ENCODE data around the gene MEX3D.

MEX3D gene

DNA sequence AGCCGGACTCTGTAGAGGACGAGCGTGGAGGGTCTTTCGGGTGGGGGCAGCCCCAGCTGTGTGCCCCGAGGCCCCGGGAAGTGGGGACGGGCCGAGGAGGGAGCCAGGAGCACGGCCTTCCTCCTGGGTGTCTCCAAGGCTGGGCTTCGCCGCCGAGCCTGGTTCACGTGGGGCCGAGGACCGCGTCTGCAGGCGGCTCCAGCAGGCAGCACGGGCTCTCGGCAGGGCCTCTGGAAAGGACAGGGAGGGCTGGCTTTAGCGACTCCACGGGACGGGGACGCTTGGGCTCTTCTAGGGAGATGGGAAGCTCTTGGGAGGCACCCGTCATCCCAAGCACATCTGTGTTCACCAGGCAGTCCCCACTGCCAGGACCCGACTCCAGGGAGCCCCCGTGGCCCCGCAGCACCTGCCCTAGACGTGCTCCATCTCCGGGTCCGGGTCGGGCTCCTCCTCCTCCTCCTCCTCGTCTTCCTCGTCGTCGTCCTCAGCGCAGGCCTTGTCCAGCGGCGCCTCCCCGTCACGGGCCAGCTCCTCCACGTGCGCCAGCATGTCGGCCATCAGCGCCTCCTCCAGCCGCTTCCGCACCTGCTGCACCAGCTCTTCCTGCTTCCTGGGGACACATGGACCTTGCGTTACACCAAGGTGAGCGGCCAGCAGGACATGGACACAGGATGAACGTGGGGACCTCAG is 9.9 kb upstream of the MEX3D start:
- H3K4me1 ChIP-seq (ENCODE audit: control insufficient read depth in 1 of 2, insufficient read depth in 2 of 2, low read length in 2 of 2) = no peaks in the 10 kb centered on the region
- no peak overlapping the region for H3K27ac ChIP-seq (ENCODE audit: low read length)
- H3K27me3 ChIP-seq (ENCODE audit: low read depth, low read length) = no peaks in the 10 kb centered on the region
- H3K36me3 ChIP-seq (ENCODE audit: control insufficient read depth in 1 of 2, insufficient read depth in 2 of 2, low read length in 2 of 2) = peaks cover 15 to 61% of the 10 kb centered on the region in 2 donors
- no peaks in the 10 kb centered on the region for H3K9me3 ChIP-seq (ENCODE audit: control insufficient read depth in 1 of 2, low read length in 2 of 2)
- no peak overlapping the region for H3K4me3 ChIP-seq (ENCODE audit: low read depth in 1 of 2, low read length in 2 of 2)

DNA sequence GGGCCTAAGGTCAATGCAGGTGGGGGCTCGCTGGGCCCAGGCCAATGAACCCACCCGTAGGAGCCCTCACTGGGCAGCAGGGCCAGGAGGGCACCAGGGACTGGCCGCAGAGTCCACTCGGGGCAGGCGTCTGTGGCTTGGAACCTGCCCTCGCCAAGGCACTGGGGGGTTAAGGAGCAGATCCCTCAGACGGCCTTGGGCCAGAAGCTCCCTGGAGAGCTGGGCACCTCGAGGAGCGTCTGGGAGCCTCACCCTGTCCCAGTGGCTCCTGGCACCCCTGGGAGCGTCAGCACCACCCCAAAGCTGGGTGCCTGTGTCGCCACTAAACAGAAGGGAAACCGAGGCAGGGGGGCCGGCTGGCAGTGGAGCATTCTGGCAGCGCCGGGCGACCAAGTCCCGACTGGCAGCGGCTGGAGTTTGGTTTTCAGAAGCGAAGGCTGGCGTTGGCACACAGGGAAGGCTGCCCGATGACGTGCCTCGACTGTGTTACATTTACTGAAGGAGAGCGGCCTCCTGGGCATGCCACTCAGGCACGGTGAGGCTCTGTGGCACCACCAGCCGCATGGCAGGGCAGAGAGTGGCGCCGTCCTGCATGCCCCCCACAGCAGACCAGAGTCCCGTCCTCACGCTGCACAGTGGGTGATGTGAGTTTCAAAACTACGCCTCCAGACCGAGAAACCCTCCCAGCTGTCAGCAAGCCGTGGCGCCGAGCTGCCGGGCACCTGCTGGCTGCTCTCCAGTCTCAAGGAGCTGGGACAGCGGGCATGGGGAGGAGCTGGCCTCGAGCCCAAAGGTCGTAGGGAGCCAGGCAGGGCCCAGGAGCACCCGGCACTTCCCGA is 9.2 kb upstream of the MEX3D start:
- Histone ChIP-seq H3K9me3 (ENCODE audit: control insufficient read depth in 1 of 2, low read length in 2 of 2) (no peaks in the 10 kb centered on the region), H3K27me3 (ENCODE audit: low read depth, low read length) (no peaks in the 10 kb centered on the region), H3K4me1 (ENCODE audit: control insufficient read depth in 1 of 2, insufficient read depth in 2 of 2, low read length in 2 of 2) (no peaks in the 10 kb centered on the region), H3K4me3 (ENCODE audit: low read depth in 1 of 2, low read length in 2 of 2) (no peak overlapping the region), H3K36me3 (ENCODE audit: control insufficient read depth in 1 of 2, insufficient read depth in 2 of 2, low read length in 2 of 2) (peaks cover 15 to 54% of the 10 kb centered on the region in 2 donors), H3K27ac (ENCODE audit: low read length) (no peak overlapping the region)

DNA sequence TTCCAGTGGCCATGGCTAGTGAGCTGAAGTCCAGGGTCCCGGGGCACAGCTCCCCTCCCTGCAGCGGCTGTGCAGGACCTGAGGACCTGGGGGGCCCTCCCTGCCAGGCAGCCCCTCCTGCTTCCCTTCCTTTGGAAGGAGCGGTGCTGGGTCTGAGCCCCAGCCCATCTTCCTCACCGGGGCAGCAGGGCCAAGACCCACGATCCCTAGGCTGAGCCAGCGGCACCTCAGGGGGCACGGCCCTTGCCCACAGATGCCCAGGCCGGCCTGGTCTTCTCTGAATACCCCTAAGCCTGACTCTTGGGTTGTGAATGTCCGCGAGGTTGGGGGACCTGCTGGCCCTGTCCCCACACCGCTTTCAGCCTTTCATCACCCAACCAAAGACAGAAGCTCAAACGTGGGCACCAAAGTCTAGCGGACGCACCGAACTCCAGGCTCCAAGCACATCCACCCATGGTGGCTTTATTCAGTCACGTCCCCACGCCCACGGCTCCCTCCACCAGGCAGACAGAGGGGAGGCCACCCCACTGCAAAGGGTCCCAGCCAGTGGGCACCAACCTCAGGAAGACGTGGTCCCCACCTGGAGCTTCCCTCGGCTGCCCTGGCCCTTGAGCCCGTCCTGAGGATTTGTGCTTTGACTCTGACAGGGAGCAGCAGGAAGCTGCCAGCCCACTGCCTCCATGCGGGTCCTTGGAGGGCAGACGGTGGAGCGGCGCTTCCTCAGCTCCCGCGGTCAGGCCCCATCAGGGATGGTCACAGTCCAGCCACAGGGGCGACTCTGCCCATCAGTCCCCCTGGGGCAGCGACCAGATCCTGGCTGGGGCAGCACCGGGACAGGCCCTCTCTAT is 8.3 kb upstream of the MEX3D start:
- no peaks in the 10 kb centered on the region for H3K9me3 ChIP-seq (ENCODE audit: control insufficient read depth in 1 of 2, low read length in 2 of 2)
- H3K36me3 ChIP-seq (ENCODE audit: control insufficient read depth in 1 of 2, insufficient read depth in 2 of 2, low read length in 2 of 2) = peaks cover 15 to 47% of the 10 kb centered on the region in 2 donors
- H3K4me1 ChIP-seq (ENCODE audit: control insufficient read depth in 1 of 2, insufficient read depth in 2 of 2, low read length in 2 of 2) = no peaks in the 10 kb centered on the region
- H3K4me3 ChIP-seq (ENCODE audit: low read depth in 1 of 2, low read length in 2 of 2) = no peak overlapping the region
- H3K27ac ChIP-seq (ENCODE audit: low read length) = no peak overlapping the region
- no peaks in the 10 kb centered on the region for H3K27me3 ChIP-seq (ENCODE audit: low read depth, low read length)

DNA sequence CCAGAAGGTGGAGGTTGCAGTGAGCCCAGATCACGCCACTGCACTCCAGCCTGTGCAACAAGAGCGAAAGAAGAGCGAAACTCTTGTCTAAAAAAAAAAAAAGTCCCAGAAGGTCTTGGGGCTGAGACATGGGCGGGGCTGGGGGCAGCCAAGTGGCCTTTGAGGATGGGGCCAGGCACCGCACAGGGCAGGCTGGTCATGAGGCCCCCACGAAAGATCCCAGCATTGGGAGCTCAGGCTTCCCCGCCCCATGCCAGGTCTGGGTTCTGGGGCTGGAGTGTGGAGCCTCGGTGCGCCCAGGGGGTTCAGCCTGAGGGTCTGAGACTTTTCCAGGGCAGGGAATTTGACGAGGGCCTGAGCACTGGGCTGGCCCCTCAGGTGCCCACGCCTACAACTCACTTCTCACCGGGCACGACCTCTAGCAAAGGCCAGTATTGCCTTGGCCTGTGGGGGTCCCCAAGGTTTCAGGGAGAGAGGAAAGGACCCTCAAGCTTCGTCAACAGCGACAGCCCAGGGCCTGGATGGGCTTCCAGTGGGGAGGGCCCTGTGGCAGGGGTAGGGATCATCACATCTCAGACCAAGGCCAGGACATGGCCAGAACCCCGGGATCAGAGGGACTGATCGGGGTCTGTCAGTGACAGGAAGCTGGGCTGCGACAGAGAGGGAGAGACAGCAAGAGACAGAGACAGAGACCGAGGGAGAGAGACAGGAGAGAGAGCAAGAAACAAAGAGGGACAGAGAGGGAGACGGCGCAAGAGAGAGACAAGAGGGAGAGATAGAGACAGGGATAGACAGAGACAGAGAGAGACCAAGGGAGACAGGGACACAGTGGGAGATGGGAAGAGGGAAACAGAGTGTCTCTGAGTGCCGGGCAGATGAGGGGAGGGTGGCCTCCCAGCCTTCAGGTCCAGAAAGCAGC is 7.5 kb upstream of the MEX3D start:
- H3K27ac ChIP-seq (ENCODE audit: low read length) = no peak overlapping the region
- H3K9me3 ChIP-seq (ENCODE audit: control insufficient read depth in 1 of 2, low read length in 2 of 2) = no peaks in the 10 kb centered on the region

DNA sequence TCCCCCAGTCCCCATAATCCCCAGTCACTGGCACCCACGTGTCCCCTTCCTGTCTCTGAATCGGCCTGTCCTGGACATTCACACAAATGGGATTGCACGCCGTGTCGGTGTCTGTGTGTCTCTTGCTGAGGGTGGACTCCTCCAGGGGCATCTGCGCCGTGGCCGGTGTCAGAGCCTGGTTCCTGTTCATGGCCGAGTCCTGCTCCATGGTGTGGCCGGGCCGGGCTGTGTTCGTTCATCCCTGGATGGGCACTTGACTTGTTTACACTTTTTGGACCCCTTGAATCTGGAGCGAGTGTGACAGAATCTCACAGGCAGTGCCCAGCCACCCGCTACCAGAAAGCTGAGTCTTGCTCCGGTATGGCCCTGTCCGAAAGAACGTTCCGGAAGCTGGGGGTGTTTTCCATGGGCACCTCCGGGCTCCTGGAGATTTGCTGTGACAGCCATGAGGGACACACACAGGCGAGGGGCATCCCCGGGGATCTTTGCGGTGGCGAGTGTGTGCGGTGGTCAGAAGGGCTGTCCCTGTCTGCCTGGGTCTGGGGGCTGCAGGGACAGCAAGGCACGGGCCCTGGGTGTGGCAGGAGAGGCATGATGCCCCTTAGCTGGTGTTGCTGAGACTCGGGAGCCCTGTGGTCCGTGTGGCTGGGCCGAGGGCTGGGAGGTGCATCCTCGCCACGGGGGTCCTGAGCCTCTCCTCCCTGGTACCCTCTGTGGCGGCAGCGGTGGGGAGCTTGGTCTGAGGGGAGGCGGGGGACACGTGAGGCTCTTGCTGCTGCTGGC is 6.4 kb upstream of the MEX3D start:
- Histone ChIP-seq H3K4me3 (ENCODE audit: low read depth in 1 of 2, low read length in 2 of 2) (no peak overlapping the region), H3K9me3 (ENCODE audit: control insufficient read depth in 1 of 2, low read length in 2 of 2) (no peaks in the 10 kb centered on the region), H3K4me1 (ENCODE audit: control insufficient read depth in 1 of 2, insufficient read depth in 2 of 2, low read length in 2 of 2) (no peaks in the 10 kb centered on the region), H3K27ac (ENCODE audit: low read length) (no peak overlapping the region), H3K27me3 (ENCODE audit: low read depth, low read length) (no peaks in the 10 kb centered on the region), H3K36me3 (ENCODE audit: control insufficient read depth in 1 of 2, insufficient read depth in 2 of 2, low read length in 2 of 2) (peaks cover 0 to 28% of the 10 kb centered on the region in 2 donors)

More for the DNA sequence above, 7.5 kb upstream of the MEX3D start:
- Histone ChIP-seq H3K27me3 (ENCODE audit: low read depth, low read length) (no peaks in the 10 kb centered on the region), H3K36me3 (ENCODE audit: control insufficient read depth in 1 of 2, insufficient read depth in 2 of 2, low read length in 2 of 2) (peaks cover 6 to 38% of the 10 kb centered on the region in 2 donors), H3K4me1 (ENCODE audit: control insufficient read depth in 1 of 2, insufficient read depth in 2 of 2, low read length in 2 of 2) (no peaks in the 10 kb centered on the region), H3K4me3 (ENCODE audit: low read depth in 1 of 2, low read length in 2 of 2) (no peak overlapping the region)

DNA sequence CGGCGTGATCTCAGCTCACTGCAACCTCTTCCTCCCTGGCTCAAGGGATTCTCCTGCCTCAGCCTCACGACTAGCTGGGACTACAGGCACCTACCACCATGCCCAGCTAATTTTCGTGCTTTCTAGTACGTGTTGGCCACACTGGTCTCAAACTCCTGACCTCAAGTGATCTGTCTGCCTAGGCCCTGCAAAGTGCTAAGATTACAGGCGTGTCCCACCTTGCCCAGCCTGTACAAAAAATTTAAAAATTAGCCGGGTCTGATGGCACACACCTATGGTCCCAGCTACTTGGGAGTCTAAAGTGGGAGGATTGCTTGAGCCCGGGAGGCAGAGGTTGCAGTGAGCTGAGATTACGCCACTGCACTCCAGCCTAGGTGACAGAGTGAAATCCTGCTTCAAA is 4.7 kb upstream of the MEX3D start:
- Histone ChIP-seq H3K4me3 (ENCODE audit: low read depth in 1 of 2, low read length in 2 of 2) (no peak overlapping the region), H3K27me3 (ENCODE audit: low read depth, low read length) (no peaks in the 10 kb centered on the region), H3K36me3 (ENCODE audit: control insufficient read depth in 1 of 2, insufficient read depth in 2 of 2, low read length in 2 of 2) (peaks cover 0 to 17% of the 10 kb centered on the region in 2 donors), H3K27ac (ENCODE audit: low read length) (no peak overlapping the region), H3K9me3 (ENCODE audit: control insufficient read depth in 1 of 2, low read length in 2 of 2) (no peaks in the 10 kb centered on the region), H3K4me1 (ENCODE audit: control insufficient read depth in 1 of 2, insufficient read depth in 2 of 2, low read length in 2 of 2) (peaks cover 0 to 4% of the 10 kb centered on the region in 2 donors)

DNA sequence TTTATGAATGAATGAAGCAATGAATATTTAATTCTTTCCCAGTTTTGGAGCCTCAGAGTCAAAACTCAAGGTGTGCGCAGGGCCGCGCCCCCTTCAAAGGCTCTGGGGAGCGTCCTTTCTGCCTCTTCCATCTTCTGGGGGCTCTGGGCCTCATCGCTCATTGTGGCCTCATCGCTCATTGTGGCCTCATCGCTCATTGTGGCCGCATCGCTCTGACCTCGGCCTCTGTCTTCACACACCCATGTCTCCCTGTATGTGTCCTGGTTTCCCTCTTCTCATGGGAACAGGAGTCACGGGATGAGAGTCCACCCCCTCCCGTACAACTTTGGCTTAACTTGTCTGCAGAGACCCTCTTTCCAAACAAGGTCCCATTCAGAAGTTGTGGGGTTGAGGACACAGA is 3.2 kb upstream of the MEX3D start:
- Histone ChIP-seq H3K9me3 (ENCODE audit: control insufficient read depth in 1 of 2, low read length in 2 of 2) (no peaks in the 10 kb centered on the region), H3K4me1 (ENCODE audit: control insufficient read depth in 1 of 2, insufficient read depth in 2 of 2, low read length in 2 of 2) (peaks cover 0 to 4% of the 10 kb centered on the region in 2 donors), H3K4me3 (ENCODE audit: low read depth in 1 of 2, low read length in 2 of 2) (no peak overlapping the region), H3K27me3 (ENCODE audit: low read depth, low read length) (no peaks in the 10 kb centered on the region), H3K27ac (ENCODE audit: low read length) (no peak overlapping the region), H3K36me3 (ENCODE audit: control insufficient read depth in 1 of 2, insufficient read depth in 2 of 2, low read length in 2 of 2) (peaks cover 0 to 2% of the 10 kb centered on the region in 2 donors)

DNA sequence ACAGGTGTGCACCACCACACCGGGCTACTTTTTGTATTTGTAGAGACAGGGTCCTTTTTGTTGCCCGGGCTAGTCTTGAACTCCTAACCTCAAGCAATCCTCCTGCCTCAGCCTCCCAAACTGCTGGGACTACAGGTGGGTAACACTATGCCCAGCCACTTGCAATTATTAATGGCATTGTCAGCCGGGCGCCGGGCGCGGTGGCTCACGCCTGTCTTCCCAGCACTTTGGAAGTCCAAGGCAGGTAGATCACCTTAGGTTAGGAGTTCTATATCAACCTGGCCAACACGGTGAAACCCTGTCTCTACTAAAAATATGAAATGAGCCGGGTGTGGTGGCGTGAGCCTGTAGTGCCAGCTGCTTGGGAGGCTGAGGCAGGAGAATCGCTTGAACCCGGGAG is 2.7 kb upstream of the MEX3D start:
- Histone ChIP-seq H3K36me3 (ENCODE audit: control insufficient read depth in 1 of 2, insufficient read depth in 2 of 2, low read length in 2 of 2) (no peaks in the 10 kb centered on the region), H3K27me3 (ENCODE audit: low read depth, low read length) (no peaks in the 10 kb centered on the region), H3K9me3 (ENCODE audit: control insufficient read depth in 1 of 2, low read length in 2 of 2) (no peaks in the 10 kb centered on the region), H3K4me1 (ENCODE audit: control insufficient read depth in 1 of 2, insufficient read depth in 2 of 2, low read length in 2 of 2) (peaks cover 0 to 9% of the 10 kb centered on the region in 2 donors), H3K27ac (ENCODE audit: low read length) (no peak overlapping the region), H3K4me3 (ENCODE audit: low read depth in 1 of 2, low read length in 2 of 2) (no peak overlapping the region)

DNA sequence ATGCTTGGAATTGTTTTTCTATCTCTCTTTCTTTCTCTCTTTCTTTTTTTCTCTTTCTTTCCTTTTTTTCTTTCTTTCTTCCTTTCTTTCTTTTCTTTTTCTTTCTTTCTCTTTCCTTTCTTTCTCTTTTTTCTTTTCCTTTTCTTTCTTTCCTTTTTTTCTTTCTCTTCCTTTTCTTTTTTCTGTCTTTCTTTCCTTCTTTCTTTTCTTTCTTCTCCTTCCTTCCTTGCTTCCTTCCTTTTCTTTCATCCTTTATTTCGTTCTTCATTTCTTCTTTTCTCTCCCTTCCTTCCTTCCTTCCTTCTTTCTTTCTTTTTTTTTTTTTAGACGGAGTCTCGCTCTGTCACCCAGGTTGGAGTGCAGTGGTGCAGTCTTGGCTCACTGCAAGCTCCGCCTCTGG is 1.9 kb upstream of the MEX3D start:
- Histone ChIP-seq H3K27ac (ENCODE audit: low read length) (no peak overlapping the region), H3K4me3 (ENCODE audit: low read depth in 1 of 2, low read length in 2 of 2) (no peak overlapping the region), H3K4me1 (ENCODE audit: control insufficient read depth in 1 of 2, insufficient read depth in 2 of 2, low read length in 2 of 2) (peaks cover 0 to 13% of the 10 kb centered on the region in 2 donors), H3K9me3 (ENCODE audit: control insufficient read depth in 1 of 2, low read length in 2 of 2) (no peaks in the 10 kb centered on the region), H3K27me3 (ENCODE audit: low read depth, low read length) (no peaks in the 10 kb centered on the region), H3K36me3 (ENCODE audit: control insufficient read depth in 1 of 2, insufficient read depth in 2 of 2, low read length in 2 of 2) (no peaks in the 10 kb centered on the region)

DNA sequence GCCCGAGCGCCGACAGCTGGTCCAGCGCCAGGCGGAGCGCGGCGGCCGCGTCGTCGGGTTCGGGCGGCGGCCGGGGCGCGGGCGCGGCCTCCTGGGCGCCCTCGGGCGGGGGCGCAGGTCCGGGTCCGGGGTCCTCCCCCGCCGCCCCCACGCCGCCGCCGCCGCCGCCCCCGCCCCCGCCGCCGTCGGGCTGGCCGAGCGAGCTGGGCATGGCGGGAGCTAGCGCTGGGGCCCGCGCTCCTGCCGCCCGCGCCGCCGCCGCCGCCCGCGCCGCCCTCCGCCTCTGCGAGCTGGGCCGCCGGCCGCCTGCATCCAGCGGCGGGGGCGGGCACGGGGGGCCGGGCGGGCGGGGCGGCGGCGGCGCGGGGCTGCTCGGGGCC is 287 bp downstream of the MEX3D start:
- no peak overlapping the region for H3K27ac ChIP-seq (ENCODE audit: low read length)
- no peaks in the 10 kb centered on the region for H3K9me3 ChIP-seq (ENCODE audit: control insufficient read depth in 1 of 2, low read length in 2 of 2)
- peaks cover 0 to 13% of the 10 kb centered on the region in 2 donors for H3K4me1 ChIP-seq (ENCODE audit: control insufficient read depth in 1 of 2, insufficient read depth in 2 of 2, low read length in 2 of 2)
- H3K4me3 ChIP-seq (ENCODE audit: low read depth in 1 of 2, low read length in 2 of 2) = no peak overlapping the region
- H3K36me3 ChIP-seq (ENCODE audit: control insufficient read depth in 1 of 2, insufficient read depth in 2 of 2, low read length in 2 of 2) = no peaks in the 10 kb centered on the region
- no peaks in the 10 kb centered on the region for H3K27me3 ChIP-seq (ENCODE audit: low read depth, low read length)
